Epithelial cell of esophagus (primary cell): Measurements from ENCODE around the gene DHCR7.

Experiments used
- DNase-seq: peaks from one replicate; pipeline ENCODE4 v3.0.0; 2010; ENCODE audit warnings: low read depth
- H3K4me3 ChIP-seq: 2 replicates; pipeline ENCODE4 v1.5.1; 2011; ENCODE audit warnings: mild to moderate bottlenecking, low read length, control low read depth
- TF ChIP-seq, protein P1 (sequence below): IDR thresholded peaks from 2 replicates; pipeline ENCODE4 v1.5.1; 2011; ENCODE audit warnings: low read depth, mild to moderate bottlenecking, low read length, control low read depth, inconsistent platforms; ENCODE audit not compliant: insufficient read depth; ENCODE audit errors: missing control alignments

DHCR7 gene

GRCh38 chr11:71404209-71404608 is 44.0 kb downstream of the DHCR7 start:
- H3K4me3 ChIP-seq = no peak overlapping the region
- TF ChIP-seq, protein P1, sequence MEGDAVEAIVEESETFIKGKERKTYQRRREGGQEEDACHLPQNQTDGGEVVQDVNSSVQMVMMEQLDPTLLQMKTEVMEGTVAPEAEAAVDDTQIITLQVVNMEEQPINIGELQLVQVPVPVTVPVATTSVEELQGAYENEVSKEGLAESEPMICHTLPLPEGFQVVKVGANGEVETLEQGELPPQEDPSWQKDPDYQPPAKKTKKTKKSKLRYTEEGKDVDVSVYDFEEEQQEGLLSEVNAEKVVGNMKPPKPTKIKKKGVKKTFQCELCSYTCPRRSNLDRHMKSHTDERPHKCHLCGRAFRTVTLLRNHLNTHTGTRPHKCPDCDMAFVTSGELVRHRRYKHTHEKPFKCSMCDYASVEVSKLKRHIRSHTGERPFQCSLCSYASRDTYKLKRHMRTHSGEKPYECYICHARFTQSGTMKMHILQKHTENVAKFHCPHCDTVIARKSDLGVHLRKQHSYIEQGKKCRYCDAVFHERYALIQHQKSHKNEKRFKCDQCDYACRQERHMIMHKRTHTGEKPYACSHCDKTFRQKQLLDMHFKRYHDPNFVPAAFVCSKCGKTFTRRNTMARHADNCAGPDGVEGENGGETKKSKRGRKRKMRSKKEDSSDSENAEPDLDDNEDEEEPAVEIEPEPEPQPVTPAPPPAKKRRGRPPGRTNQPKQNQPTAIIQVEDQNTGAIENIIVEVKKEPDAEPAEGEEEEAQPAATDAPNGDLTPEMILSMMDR = no peak
- no peak for DNase-seq

- H3K4me3 ChIP-seq = no peak overlapping the region
- no peak for DNase-seq
- TF ChIP-seq, protein P1 = no peak
Observed at GRCh38 chr11:71402878-71403277, 45.3 kb downstream of the DHCR7 start.

GRCh38 chr11:71400216-71400615 is 48.0 kb downstream of the DHCR7 start:
- no peak overlapping the region for H3K4me3 ChIP-seq
- TF ChIP-seq, protein P1 = no peak
- no peak for DNase-seq

GRCh38 chr11:71399341-71399740 is 48.9 kb downstream of the DHCR7 start:
- TF ChIP-seq, protein P1 = no peak
- no peak overlapping the region for H3K4me3 ChIP-seq
- no peak for DNase-seq

GRCh38 chr11:71397961-71398360 is 50.2 kb downstream of the DHCR7 start:
- no peak overlapping the region for H3K4me3 ChIP-seq
- TF ChIP-seq, protein P1 = no peak
- DNase-seq = no peak

DNA sequence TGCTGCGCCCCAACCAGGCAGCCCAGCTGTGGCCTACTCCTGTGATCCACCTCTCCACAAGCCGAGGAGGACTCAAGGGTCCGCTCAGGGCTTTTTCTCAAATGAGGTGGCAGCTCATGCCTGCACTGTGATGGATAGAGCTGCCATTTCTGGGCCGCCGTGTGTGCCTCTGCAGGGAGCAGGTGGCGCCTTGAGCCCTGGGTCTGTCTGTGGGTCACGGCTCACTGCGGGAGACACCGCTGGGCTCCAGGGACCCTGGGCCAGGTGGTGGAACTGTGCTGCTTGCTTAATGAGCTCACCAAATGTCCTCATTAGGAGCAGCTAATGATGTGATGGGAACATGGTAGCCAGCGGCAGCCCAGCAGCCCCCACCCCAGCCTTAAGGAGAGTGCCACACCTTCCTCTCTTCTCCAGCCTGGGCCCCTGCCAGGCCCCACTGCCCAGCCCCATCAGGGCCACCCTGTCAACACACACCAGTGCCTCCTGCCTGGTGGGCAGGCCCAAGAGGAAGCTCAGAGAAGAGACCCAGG is 50.8 kb downstream of the DHCR7 start:
- no peak for DNase-seq
- no peak overlapping the region for H3K4me3 ChIP-seq
- TF ChIP-seq, protein P1 = no peak

GRCh38 chr11:71396548-71397123 is 51.6 kb downstream of the DHCR7 start:
- DNase-seq = no peak
- no peak overlapping the region for H3K4me3 ChIP-seq
- TF ChIP-seq, protein P1 = no peak
